Stimulated activated naive B cell treated with anti-CD40 and anti-IgM and Interleukin-4, amounts not matched to agents 10 μg/mL and 1 μg/mL and 100 μg/mL, for 72 hours (primary cell): ENCODE data around the gene ZFP69B.

Source experiments
- ATAC-seq, 2 donors: fragments of 150-1000 bp; cut with Tn5 transposase; replicated peaks; 2 replicates each; pipeline ENCODE4 v1.10.0; 2021; ENCODE audit warnings: moderate library complexity in 1 of 2
- DNase-seq: peaks from one replicate; pipeline ENCODE4 v3.0.0; 2021
- H3K27ac Mint-ChIP-seq: one replicate; pipeline ENCODE4 v1.8.0; 2022; ENCODE audit warnings: mild to moderate bottlenecking, mixed read lengths
- H3K27me3 Mint-ChIP-seq, 2 donors: one replicate each; pipeline ENCODE4 v1.8.0; 2022; ENCODE audit warnings: mixed read lengths in 2 of 2
- H3K36me3 Mint-ChIP-seq, 2 donors: one replicate each; pipeline ENCODE4 v1.8.0; 2022; ENCODE audit warnings: mixed read lengths in 2 of 2, mild to moderate bottlenecking in 1 of 2
- H3K4me1 Mint-ChIP-seq, 2 donors: one replicate each; pipeline ENCODE4 v1.8.0; 2022; ENCODE audit warnings: mixed read lengths in 2 of 2, mild to moderate bottlenecking in 1 of 2
- H3K4me3 Mint-ChIP-seq, 2 donors: one replicate each; pipeline ENCODE4 v1.8.0; 2022; ENCODE audit warnings: mild to moderate bottlenecking in 2 of 2, mixed read lengths in 2 of 2, moderate library complexity in 1 of 2
- H3K9me3 Mint-ChIP-seq, 2 donors: one replicate each; pipeline ENCODE4 v1.8.0; 2022; ENCODE audit warnings: mixed read lengths in 2 of 2, mild to moderate bottlenecking in 1 of 2

Gene ZFP69B

DNA sequence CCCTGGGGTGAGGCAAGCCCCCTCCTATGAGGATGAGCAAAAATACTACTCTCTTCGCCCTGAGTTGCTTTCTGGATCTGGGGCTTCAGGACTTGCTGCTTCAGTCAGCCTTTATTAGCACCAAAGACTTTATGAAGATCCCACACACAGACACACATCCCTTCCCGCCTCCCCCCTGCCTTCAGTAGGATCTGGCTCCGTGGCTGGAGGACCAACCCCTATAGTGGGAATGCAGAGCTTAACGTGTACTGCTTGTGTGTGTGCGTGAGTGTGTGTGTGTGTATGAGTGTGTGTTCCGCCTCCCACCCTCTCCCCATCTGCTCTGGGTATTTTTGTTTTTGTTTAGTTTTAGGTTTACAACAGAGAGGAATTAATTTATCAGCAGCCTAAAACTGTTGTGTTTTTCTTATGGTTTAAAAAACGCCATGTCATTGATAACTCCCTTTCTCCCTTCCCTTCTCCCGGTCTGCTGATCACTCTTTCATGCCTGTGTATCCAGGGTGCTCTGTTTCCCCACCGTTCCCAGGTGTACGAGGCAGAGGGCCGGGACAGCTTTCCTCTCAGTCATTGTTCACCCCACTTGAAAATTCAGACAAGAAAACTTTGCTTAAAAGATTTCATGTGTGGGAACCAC lies 27.5 kb upstream of the ZFP69B start:
- Mint-ChIP-seq H3K9me3 (peaks cover 0 to 1% of the 10 kb centered on the region in 2 donors), H3K27me3 (no peaks in the 10 kb centered on the region), H3K4me3 (peak overlapping the region; percentile 34 to 38), H3K27ac (peak overlapping the region; percentile 79), H3K36me3 (peaks cover 71 to 80% of the 10 kb centered on the region in 2 donors), H3K4me1 (peaks cover 40 to 63% of the 10 kb centered on the region in 2 donors)
- DNase-seq: no peak
- peak in 1 of 2 donors; percentile 7 for ATAC-seq

- Mint-ChIP-seq H3K27ac (peak overlapping the region; percentile 79), H3K4me1 (peaks cover 40 to 63% of the 10 kb centered on the region in 2 donors), H3K4me3 (peak overlapping the region; percentile 34 to 38), H3K9me3 (peaks cover 0 to 1% of the 10 kb centered on the region in 2 donors), H3K36me3 (peaks cover 69 to 81% of the 10 kb centered on the region in 2 donors), H3K27me3 (no peaks in the 10 kb centered on the region)
- ATAC-seq (peak; percentile 70 to 74), DNase-seq (no peak)
Observed at GRCh38 chr1:40423264-40423642, 27.0 kb upstream of the ZFP69B start.

DNA sequence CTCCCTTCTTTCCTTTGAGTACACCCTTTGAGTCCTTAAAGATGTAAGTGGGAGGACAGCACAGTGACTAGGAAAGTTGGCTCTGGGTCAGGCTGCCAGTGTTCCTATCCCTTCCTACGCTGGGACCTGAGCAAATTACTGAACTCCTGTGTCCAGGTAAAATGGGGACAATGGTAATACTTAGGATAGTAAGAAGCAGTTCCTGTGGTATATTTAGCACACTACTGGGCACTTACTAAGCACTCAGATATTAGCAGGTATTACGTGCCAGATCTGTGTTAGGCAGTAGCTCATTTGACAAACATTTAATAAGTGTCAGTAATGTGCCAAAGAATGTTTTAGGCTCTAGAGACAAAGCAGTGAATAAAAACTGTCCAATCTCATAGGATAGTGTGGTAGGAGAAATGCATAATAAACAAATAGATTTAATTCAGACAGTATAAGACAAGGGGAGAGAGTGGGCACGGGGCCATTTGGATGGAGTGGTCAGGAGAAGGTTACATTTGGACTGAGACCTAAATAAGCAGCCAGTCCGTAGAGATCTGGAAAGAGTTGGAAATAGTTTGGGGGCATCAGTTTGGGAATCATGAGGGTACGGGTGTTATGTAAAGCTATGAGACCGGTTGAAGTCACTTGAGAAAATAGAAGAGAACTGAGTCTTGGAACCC lies 26.2 kb upstream of the ZFP69B start:
- Mint-ChIP-seq H3K27me3 (no peaks in the 10 kb centered on the region), H3K36me3 (peaks cover 64 to 76% of the 10 kb centered on the region in 2 donors), H3K9me3 (peaks cover 0 to 1% of the 10 kb centered on the region in 2 donors), H3K27ac (peak overlapping the region; percentile 81), H3K4me3 (peak overlapping the region in 1 of 2 donors; percentile 1), H3K4me1 (peaks cover 40 to 63% of the 10 kb centered on the region in 2 donors)
- no peak for DNase-seq
- ATAC-seq: no peak

DNA sequence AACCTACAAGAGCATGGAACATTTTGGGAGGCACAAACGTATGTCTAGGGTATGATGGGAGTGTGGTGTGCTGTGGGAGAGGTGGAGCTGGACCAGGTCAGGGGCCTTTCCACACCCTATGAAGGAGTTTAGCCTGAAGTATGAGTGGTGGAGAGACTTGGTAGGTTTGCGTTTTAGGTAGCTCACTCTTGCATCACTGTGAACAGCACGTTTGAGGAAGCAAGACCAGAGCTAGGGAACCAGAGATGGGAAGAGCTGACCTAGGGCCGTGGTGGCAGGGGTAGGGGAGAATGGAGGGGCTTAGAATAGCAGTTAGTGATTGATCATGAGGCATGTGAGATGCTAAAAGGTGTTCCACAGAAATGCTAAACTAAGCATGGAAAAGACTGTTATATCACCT lies 25.1 kb upstream of the ZFP69B start:
- peaks cover 61 to 79% of the 10 kb centered on the region in 2 donors for H3K36me3 Mint-ChIP-seq
- peaks cover 0 to 1% of the 10 kb centered on the region in 2 donors for H3K9me3 Mint-ChIP-seq
- H3K4me3 Mint-ChIP-seq: peak overlapping the region; percentile 20 to 23
- no peak for DNase-seq
- ATAC-seq: no peak
- no peaks in the 10 kb centered on the region for H3K27me3 Mint-ChIP-seq
- H3K27ac Mint-ChIP-seq: peak overlapping the region; percentile 84
- peaks cover 39 to 57% of the 10 kb centered on the region in 2 donors for H3K4me1 Mint-ChIP-seq

DNA sequence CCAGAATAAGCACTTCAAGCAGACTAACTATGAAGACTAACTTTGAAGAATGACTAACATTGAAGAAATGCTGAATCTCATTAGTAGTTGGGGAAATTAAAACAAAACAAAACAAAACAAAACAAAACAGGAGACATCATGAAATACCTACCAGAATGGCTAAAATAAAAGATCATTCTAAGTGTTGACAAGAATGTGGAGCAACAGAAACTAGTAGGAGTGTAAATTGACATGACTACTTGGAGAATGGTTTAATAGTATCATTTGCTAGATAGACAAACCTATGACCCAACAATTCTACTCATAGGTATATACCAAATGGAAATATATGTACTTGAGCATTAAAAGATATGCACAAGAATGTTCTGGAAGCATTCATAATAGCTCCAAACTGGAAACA lies 18.9 kb upstream of the ZFP69B start:
- H3K36me3 Mint-ChIP-seq: peaks cover 27 to 52% of the 10 kb centered on the region in 2 donors
- H3K9me3 Mint-ChIP-seq: no peaks in the 10 kb centered on the region
- H3K27me3 Mint-ChIP-seq: no peaks in the 10 kb centered on the region
- ATAC-seq (no peak), DNase-seq (no peak)
- H3K27ac Mint-ChIP-seq: no peak overlapping the region
- peaks cover 0 to 2% of the 10 kb centered on the region in 2 donors for H3K4me1 Mint-ChIP-seq
- no peak overlapping the region for H3K4me3 Mint-ChIP-seq

- H3K9me3 Mint-ChIP-seq: no peaks in the 10 kb centered on the region
- peaks cover 18 to 51% of the 10 kb centered on the region in 2 donors for H3K36me3 Mint-ChIP-seq
- ATAC-seq (no peak), DNase-seq (no peak)
- H3K27ac Mint-ChIP-seq: no peak overlapping the region
- H3K4me1 Mint-ChIP-seq: no peaks in the 10 kb centered on the region
- H3K27me3 Mint-ChIP-seq: no peaks in the 10 kb centered on the region
- H3K4me3 Mint-ChIP-seq: no peak overlapping the region
Observed at GRCh38 chr1:40432644-40433390, 17.5 kb upstream of the ZFP69B start.

DNA sequence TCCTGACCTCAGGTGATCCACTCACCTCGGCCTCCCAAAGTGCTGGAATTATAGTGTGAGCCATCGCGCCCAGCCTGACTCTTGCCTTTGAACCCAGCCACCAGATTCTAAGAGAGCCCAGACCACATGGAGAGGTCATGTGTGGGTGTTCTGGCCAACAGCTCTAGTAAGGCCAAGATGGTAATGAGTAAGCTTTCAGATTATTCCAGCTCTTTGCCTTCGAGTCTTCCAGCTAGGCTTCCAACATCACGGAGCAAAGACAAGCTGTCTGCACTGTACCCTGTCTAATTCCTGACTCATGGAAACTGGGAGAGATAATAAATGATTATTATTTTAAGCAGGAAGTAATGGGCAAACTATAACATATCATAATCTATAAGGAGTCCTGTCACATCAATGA lies 14.8 kb upstream of the ZFP69B start:
- H3K9me3 Mint-ChIP-seq: no peaks in the 10 kb centered on the region
- no peaks in the 10 kb centered on the region for H3K27me3 Mint-ChIP-seq
- H3K4me1 Mint-ChIP-seq: peaks cover 3 to 7% of the 10 kb centered on the region in 2 donors
- peaks cover 18 to 50% of the 10 kb centered on the region in 2 donors for H3K36me3 Mint-ChIP-seq
- no peak overlapping the region for H3K4me3 Mint-ChIP-seq
- ATAC-seq: no peak
- DNase-seq: no peak
- H3K27ac Mint-ChIP-seq: no peak overlapping the region

DNA sequence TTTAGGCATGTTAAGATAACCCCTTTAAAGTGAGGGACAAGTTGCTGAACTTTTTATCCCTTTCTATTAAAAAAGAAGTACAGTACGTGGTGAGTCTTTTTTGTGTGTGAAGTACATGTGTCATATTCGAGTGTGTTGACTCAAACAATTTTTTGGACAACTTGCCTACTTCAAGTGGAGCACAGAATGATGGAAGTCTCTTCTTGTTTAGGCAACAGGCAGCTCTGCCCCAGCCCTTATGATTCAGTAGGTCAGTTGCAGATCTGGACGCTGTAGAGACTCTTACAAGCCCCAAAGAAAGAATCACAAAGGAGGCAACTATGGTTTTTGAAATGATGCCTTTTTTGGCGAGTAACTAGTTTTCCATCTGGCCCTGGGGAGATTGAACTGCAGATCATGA lies 14.4 kb upstream of the ZFP69B start:
- DNase-seq (no peak), ATAC-seq (no peak)
- no peaks in the 10 kb centered on the region for H3K27me3 Mint-ChIP-seq
- H3K36me3 Mint-ChIP-seq: peaks cover 20 to 52% of the 10 kb centered on the region in 2 donors
- peaks cover 3 to 7% of the 10 kb centered on the region in 2 donors for H3K4me1 Mint-ChIP-seq
- no peak overlapping the region for H3K4me3 Mint-ChIP-seq
- H3K9me3 Mint-ChIP-seq: no peaks in the 10 kb centered on the region
- H3K27ac Mint-ChIP-seq: no peak overlapping the region

DNA sequence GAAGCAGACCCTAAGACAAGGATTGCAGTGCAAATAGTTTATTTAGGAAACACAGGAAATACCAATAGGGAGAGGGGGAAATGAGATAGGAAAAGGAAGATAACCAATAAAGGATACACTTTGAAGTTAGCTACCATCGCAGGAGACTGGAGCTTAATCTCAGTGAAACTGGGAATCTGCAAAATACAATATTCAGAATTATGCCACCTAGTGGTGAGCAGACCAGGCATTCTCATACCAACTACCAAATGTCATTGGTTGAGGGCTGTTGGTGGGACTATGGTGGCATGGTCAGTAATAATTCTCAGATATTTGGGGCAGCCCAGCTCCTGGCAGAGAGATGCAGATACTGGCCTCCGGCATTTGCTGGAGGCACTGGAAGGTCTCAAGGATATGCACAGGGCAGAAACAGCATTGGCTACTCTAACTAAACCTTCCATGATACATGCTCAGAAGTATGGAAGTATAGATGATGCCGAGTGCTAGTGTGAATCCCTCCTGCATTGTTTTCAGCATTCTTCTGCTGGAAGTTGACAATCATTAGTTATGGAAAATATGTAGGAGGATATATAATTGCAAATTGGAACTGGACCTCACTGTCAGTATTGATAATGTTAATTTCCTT lies 11.8 kb upstream of the ZFP69B start:
- H3K27ac Mint-ChIP-seq: no peak overlapping the region
- H3K4me1 Mint-ChIP-seq: peaks cover 3 to 7% of the 10 kb centered on the region in 2 donors
- no peak overlapping the region for H3K4me3 Mint-ChIP-seq
- DNase-seq (no peak), ATAC-seq (peak; percentile 61 to 77)
- no peaks in the 10 kb centered on the region for H3K9me3 Mint-ChIP-seq
- no peaks in the 10 kb centered on the region for H3K27me3 Mint-ChIP-seq
- peaks cover 13 to 38% of the 10 kb centered on the region in 2 donors for H3K36me3 Mint-ChIP-seq

DNA sequence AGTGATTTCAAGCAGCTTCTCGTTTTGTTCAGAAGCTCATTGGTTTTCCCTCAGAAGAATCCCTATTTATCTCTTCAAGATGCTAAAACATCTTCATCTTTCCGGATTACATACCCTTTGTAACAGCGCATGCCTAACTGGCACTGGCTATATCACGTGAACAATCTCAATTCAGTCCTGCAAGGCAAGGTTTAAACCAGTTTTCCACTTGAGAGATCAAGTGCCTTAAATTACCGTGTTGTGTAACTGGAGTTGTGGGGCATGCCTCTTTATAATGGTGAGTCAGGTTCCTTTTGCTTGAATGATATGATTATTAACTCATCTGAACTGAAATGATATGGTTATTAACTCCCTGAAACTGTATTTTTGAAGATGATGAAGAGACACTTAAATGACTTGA lies 11.0 kb upstream of the ZFP69B start:
- H3K36me3 Mint-ChIP-seq: peaks cover 16 to 40% of the 10 kb centered on the region in 2 donors
- H3K4me1 Mint-ChIP-seq: peaks cover 3 to 7% of the 10 kb centered on the region in 2 donors
- no peak for ATAC-seq
- no peak overlapping the region for H3K4me3 Mint-ChIP-seq
- no peak for DNase-seq
- H3K27ac Mint-ChIP-seq: no peak overlapping the region
- no peaks in the 10 kb centered on the region for H3K27me3 Mint-ChIP-seq
- H3K9me3 Mint-ChIP-seq: no peaks in the 10 kb centered on the region

DNA sequence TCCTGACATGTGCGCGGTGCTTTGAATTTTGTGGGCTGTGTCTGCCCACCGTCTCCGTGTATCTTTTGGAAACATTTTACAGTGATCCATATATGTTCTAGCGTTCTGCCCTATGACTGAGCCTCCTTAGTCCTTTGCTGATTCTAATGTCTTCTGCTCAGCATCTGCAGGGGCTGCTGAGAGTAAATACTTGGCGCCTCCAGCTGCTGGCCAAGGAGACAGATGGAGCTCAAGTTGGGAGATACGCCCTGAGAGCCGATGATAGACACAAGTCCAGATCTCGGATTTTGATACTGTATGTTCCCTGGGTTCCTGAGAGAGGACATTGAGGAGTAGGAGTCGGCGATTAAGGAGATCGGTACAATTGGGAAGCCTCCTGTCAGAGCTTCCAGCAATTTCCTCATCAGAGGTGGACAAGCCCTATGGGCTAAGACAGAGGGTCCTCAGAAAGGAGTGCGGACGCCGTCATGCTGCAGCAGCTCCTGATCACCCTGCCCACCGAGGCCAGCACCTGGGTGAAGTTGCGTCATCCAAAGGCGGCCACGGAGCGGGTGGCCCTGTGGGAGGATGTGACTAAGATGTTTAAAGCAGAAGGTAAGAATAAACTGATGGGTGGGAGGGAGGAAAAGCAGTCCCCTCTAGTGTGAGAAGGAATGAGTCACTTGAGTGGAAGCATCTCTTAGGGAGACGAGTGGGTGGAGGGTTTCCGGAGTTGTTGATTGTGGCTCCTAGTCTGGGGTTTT lies 390 bp downstream of the ZFP69B start:
- DNase-seq (peak; percentile 74), ATAC-seq (peak; percentile 69 to 73)
- peaks cover 45 to 68% of the 10 kb centered on the region in 2 donors for H3K36me3 Mint-ChIP-seq
- H3K4me3 Mint-ChIP-seq: peak overlapping the region; percentile 88 to 94
- peak overlapping the region; percentile 97 for H3K27ac Mint-ChIP-seq
- peaks cover 21 to 30% of the 10 kb centered on the region in 2 donors for H3K4me1 Mint-ChIP-seq
- no peaks in the 10 kb centered on the region for H3K27me3 Mint-ChIP-seq
- peaks cover 18 to 19% of the 10 kb centered on the region in 2 donors for H3K9me3 Mint-ChIP-seq

DNA sequence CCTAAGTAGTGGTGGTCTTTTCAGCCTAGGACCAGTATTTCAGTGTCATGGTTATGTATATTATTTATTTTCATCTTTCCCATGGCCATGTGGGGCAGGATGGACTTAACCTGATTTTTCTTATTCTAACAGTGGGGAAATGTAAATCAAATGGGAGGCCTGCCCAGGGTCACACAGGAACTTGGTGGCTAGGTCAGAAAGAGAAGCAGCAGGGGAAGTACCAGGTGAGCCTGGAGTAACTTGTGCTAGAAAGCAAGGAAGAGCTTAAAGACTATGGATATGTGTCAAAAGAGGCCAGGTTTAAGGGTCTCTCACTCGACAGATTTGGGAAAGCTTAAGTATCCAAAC lies 936 bp downstream of the ZFP69B start:
- peaks cover 21 to 30% of the 10 kb centered on the region in 2 donors for H3K4me1 Mint-ChIP-seq
- H3K9me3 Mint-ChIP-seq: peaks cover 16 to 17% of the 10 kb centered on the region in 2 donors
- DNase-seq (no peak), ATAC-seq (peak; percentile 7 to 20)
- H3K27me3 Mint-ChIP-seq: no peaks in the 10 kb centered on the region
- peaks cover 45 to 69% of the 10 kb centered on the region in 2 donors for H3K36me3 Mint-ChIP-seq
- H3K27ac Mint-ChIP-seq: peak overlapping the region; percentile 97
- H3K4me3 Mint-ChIP-seq: peak overlapping the region; percentile 88 to 94

DNA sequence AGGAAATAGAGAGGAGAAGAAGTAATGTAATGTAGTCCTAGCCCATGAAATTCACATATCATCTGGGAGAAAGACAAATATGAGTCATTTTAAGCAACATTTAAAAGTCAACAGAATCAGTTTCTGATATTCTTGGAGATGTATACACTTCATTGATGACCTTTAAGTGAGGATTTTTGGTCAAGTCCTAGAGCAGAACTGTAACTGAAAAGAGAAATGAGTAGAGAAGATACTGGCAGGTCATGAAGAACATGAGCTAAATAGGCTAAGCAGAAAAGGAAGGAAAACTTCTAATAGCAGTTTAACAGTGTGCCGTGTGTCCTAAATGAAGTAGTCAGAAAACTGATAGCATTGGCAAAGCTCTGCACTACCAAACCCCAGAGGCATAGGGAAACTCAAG lies 4.6 kb downstream of the ZFP69B start:
- peak overlapping the region in 1 of 2 donors; percentile 9 for H3K4me3 Mint-ChIP-seq
- peak overlapping the region; percentile 59 for H3K27ac Mint-ChIP-seq
- peaks cover 41 to 43% of the 10 kb centered on the region in 2 donors for H3K9me3 Mint-ChIP-seq
- peaks cover 21 to 26% of the 10 kb centered on the region in 2 donors for H3K4me1 Mint-ChIP-seq
- no peak for DNase-seq
- peak; percentile 33 to 52 for ATAC-seq
- H3K36me3 Mint-ChIP-seq: peaks cover 77 to 93% of the 10 kb centered on the region in 2 donors
- H3K27me3 Mint-ChIP-seq: no peaks in the 10 kb centered on the region
